ENCODE data around the gene DTX2.
"Not testable (repeated sequence)": the region's sequence is repeated elsewhere in the genome, so short reads cannot be mapped to it uniquely, and the experiment has no call there.

GRCh38 chr7:76485822-76486610 is 24.5 kb downstream of the DTX2 start:
- TF ChIP-seq POLR2A (IDR thresholded peaks at IDR 0.05; ENCODE audit: low read depth); CTCF (IDR thresholded peaks at IDR 0.05); POLR2AphosphoS5 (IDR thresholded peaks at IDR 0.05): not testable (repeated sequence)

Data from esophagus muscularis mucosa (tissue), 3 donors.